DOHH2 (cell line): ENCODE results near the gene MPZL2.

Source experiments
- CTCF ChIP-seq: fragments of 200-600 bp; sonication (generic); IDR thresholded peaks from one replicate; pipeline ENCODE4 v1.5.1; 2014; ENCODE audit warnings: antibody characterized with exemption, mild to moderate bottlenecking, low read depth, low read length; ENCODE audit not compliant: poor library complexity, severe bottlenecking
- EZH2phosphoT487 ChIP-seq: fragments of 200-600 bp; sonication (generic); IDR thresholded peaks from 2 replicates; pipeline ENCODE4 v1.6.1; 2017; ENCODE audit warnings: borderline replicate concordance, mild to moderate bottlenecking, antibody characterized with exemption, low read length, moderate library complexity, mixed read lengths

GRCh38 chr11:118276422-118276821 lies 12.3 kb upstream of the MPZL2 start:
- no peak for TF ChIP-seq CTCF
- TF ChIP-seq EZH2phosphoT487, result no peak
